ENCODE results near the gene SFXN2.
A peak's percentile ranks its signal among the peaks of the same experiment; 100 is the strongest.
"Not testable (repeated sequence)": the region's sequence is repeated elsewhere in the genome, so short reads cannot be mapped to it uniquely, and the experiment has no call there.

SFXN2 gene

DNA sequence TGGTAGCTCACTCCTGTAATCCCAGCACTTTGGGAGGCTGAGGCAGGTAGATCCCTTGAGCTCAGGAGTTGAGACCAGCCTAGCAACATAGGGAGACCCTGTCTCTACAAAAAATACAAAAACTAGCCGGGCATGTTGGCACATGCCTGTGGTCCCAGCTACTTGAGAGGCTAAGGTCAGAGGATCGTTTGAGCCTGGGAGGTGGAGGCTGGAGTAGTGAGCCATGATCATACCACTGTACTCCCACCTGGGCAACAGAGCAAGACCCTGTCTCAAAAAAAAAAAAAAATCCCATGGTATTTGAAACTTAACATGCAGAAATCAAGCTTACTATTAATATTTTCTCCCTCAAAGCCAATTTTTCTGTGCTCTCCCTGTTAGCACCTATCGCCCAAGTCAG is 5.9 kb downstream of the SFXN2 start:
- DNase-seq (ENCODE audit: low read depth in 2 of 2): no peak

DNA sequence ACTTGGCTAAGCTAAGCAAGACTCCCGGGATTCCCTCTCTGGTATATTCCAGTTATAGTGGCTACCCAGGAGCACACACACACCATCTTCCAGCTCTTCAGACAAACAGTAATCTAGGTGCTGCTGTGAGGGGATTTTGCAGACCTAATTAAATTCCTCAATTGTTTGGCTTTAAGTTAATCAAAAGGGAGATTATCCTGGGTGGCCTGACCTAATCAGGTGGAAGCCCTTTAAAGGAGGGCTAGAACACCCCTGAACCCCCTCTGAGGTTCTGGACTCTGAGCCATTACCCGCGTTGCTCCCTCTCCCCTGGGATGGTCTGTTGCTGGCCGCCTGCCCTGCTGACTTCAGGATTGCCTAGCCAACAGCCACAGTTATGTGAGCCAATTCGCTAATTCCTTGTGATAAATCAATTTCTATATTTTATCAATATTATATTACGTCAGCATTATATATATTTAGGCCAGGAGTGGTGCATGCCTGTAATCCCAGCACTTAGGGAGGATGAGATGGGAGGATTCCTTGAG is 6.4 kb downstream of the SFXN2 start:
- DNase-seq (ENCODE audit: low read depth in 2 of 2): no peak

DNA sequence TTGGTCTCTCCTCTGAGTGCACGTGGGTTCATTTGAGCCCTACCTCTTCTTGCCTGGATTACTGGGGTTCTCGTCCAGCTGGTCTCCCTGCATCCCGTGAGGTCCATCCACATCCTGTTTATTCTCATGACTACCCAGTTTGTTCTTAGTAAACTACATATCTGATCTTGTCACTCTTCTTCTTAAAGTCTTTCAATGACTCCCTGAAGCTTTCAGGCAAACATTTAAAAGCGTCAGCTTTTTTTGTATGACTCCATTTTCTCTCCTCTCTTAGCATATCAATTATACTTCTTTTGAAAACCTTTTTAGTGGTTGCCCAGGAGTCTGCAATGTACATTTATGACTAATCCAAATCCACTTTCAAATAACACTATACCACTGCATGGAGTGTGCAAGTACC is 7.5 kb downstream of the SFXN2 start:
- no peak for DNase-seq (ENCODE audit: low read depth in 2 of 2)

DNA sequence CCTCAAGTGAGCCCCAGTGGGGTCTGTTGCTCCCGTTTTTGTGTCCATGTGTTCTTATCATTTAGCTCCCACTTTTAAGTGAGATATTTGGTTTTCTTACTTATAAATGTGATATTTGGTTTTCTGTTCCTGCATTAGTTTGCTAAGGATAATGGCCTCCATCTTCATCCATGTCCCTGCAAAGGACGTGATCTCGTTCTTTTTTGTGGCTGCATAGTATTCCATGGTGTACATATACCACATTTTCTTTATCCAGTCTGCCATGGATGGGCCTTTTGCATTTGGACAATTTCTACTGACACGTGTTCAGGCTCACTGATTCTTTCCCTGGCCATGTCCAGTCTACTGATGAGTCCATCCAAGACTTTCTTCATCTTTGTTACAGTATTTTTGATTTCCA is 9.6 kb downstream of the SFXN2 start:
- DNase-seq (ENCODE audit: low read depth in 2 of 2): no peak

DNA sequence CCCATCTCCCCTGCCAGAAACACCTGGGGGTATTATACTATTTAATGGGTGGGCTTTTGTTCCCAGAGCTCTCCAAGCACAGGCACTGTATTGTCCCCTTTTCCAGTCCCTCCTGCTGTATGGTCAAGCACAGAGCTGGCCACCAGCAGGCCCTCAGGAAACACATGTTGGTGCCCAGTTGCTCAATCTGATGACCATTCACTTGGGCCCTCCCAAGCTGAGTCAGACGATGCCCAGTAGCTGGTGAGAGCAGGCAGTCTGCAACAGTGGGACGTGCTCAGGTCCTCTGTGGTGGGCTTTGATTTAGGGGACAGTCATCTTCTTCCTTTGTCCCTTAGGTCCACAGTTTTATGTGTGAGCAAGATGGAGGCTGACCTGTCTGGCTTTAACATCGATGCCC is 11.8 kb downstream of the SFXN2 start:
- no peak for DNase-seq (ENCODE audit: low read depth in 2 of 2)

DNA sequence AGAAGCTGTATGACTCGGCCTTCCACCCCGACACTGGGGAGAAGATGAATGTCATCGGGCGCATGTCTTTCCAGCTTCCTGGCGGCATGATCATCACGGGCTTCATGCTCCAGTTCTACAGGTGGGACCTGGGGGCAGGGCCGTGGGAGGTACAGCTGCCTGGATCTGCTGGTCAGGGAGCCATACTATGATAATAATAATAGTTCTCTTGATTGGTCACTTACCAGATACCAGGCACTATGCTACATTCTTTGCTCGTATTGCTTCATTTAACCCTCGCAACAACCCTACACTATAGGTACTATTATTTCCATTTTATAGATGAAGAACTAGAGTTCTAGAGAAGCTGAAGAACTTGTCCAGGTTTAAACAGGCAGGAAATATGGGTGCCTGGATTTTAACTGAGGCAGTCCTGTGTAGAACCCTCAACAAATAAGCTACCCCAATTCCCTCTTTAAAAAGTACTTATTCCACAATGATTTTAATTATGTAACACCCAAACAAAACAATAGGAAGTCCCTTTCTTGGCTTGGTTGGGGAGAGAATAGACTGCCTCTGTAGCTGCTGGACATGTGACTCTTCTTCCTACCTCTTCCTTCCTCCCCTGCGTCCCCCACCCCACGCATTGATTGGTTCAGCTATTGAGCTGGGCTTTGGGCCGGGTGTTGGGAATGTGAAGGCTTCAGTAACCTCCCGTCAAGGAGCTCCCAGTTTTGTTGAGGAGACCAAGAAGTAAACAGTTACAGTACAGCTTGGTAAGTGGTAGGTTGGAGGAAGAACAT is 12.8 kb downstream of the SFXN2 start:
- no peak for DNase-seq (ENCODE audit: low read depth in 2 of 2)

DNA sequence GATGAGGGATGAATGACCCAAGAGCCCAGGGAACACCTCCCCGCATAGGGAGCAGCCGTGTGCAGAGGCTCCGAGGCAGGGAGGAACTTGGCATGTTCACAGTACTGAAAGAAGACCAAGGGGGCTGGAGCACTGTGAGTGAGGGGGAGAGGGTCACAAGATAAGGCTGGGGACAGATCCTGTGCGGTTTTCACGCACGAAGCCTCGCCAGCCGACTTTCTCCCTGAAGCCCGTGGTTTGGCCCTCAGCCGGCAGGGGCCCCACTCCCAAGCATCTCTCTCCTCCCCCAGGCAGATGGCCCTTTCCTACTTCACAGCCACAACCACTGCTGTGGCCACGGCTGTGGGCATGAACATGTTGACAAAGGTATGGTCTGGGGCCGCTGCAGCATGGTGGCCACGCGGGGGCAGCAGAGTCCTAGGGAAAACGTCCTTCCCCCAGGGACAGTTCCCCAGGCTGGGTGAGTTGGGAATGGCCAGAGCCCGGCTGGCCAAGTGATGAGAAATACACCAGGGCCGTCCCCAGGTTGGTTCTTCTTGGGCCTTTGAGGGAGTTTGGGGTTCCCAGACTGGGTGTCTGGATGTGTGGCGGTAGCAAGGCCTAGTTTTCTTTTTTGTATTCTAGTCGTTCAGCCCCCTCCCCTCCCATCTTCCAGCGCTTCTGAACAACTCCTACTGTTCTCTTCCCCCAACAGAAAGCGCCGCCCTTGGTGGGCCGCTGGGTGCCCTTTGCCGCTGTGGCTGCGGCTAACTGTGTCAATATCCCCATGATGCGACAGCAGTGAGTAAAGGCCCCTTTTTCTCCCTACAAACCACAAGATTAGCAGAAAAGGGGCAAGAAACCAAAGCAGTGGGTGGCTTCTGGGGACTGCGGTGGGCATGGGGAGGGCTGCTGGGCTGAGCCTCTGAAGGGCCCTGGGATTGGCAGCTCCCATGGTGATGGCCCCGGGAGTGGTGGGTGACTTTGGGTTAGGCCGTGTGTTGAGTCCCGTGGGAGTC is 14.9 kb downstream of the SFXN2 start:
- peak; percentile 32 to 45 for DNase-seq (ENCODE audit: low read depth in 2 of 2)

DNA sequence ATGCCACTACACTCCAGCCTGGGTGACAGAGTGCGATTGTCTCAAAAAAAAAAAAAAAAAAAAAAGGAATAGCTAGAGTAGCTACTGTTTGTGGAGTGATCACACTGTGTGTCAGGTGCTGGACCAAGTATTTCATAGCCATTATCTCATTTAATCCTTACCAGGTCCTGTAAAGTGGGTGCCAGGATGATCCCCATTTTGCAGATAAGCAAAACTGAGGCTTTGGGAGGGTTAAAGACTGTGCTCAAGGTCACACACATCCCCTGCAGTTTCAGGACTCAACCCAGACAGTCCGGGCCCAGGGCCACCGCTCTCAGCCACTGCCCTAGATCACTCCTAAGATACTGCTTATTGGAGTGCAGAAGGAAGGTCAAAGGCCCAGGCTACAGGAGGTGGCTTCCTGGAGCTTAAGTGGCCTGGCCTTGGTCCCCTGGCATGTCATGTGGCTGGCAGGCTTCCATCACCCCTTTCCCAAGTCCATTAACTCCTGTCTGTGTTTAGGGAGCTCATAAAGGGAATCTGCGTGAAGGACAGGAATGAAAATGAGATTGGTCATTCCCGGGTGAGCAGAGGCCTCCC is 16.9 kb downstream of the SFXN2 start:
- no peak for DNase-seq (ENCODE audit: low read depth in 2 of 2)

DNA sequence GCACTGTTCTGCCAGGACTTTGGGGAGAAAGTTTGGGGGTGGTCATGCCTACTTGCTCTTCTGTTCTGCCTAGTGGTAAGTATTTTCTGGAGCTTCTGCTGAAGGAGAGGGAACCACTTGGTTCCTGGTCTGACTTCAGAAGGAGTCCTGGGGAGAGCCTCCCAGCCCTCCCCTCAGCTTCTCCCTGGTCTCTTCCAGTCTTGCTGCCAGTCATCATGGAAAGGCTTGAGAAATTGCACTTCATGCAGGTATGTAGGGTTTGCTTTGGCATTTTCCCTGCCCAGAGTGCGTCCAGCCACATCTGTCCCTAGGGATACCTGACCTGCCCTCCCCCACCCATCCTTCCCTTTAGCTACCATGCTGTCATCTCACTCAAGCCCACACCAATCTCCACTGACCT is 18.2 kb downstream of the SFXN2 start:
- no peak for DNase-seq (ENCODE audit: low read depth in 2 of 2)

DNA sequence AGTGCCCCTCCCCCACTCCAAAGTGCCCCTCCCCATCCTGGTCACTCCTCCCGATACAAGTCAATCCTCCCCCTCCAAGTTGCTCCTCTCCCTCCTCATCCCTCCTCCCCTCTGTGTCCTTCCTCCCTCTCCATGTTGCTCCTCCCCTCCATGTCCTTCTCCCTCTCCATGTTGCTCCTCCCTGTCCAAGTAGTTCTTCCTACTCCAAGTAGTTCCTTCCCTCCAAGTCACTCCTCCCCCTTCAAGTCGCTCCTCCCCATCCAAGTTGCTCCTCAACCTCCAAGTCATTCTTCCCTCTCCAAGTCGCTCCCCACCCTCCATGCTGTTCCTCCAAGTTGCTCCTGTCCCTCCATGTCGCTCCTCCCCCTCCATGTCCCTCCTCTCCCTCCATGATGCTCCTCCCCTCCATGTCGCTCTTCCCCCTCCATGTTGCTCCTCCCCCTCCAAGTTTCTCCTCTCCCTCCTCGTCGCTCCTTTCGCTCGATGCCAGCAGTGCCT is 20.7 kb downstream of the SFXN2 start:
- DNase-seq (ENCODE audit: low read depth in 2 of 2): no peak

DNA sequence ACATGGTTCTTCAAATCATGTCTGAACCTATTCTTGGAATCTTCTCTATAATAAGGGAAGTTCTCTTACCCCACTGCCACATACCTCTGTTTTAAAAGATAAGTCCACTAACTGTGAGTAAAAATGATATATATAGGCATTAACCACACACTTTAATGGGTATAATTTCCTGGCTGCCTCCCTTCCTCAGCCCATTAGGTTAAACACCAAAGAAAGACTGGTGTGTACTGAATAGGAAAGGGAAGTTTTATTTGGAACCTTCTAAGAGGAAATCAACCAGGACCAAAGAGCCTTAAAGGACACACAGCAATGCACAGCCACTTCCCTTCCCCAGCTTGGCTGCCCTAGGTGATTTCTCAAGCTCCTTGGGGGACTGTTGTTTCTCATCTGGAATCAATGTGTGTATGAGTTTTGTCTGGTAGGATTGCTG is 24.3 kb downstream of the SFXN2 start:
- DNase-seq (ENCODE audit: low read depth in 2 of 2): no peak

DNA sequence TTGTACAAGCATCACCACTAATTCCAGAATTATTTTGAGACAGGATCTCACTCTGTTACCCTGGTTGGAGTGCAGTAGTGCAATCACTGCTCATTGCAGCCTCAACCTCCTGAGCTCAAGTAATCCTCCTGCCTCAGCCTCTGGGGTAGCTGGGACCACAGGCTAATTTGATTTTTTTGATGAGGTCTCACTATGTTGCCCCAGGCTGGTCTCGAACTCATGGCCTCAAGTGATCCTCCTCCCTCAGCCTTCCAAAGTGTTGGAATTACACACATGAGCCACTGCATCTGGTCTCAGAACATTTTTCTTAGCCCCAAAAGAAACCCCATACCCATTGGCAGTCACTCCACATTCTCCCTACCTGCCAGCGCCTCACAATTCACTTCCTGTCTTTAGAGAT is 25.8 kb downstream of the SFXN2 start:
- DNase-seq (ENCODE audit: low read depth in 2 of 2): no peak

DNA sequence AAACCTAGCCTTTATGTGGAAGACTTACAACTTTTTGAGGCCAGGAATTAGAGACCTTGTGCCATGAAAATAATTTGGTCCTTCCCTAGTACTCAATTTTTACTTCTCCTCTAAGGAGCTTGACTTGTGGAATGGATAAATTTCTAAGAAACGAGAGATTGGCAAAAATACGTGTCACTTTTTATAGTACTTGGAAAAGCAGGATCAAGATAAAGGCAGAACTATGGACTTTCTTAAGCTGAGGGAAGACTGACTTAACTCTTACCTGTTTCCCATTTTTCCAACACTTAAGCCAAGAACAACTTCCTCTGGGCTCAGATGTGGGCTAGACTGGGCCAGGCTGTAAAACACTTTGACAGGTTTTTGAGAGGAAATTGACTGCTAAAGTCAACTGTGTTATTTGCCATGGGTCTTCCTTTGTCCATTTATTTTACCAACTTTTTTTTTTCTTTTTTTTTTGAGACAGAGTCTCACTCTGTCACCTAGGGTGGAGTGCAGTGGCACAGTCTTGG is 27.3 kb downstream of the SFXN2 start:
- no peak for DNase-seq (ENCODE audit: low read depth in 2 of 2)

DNA sequence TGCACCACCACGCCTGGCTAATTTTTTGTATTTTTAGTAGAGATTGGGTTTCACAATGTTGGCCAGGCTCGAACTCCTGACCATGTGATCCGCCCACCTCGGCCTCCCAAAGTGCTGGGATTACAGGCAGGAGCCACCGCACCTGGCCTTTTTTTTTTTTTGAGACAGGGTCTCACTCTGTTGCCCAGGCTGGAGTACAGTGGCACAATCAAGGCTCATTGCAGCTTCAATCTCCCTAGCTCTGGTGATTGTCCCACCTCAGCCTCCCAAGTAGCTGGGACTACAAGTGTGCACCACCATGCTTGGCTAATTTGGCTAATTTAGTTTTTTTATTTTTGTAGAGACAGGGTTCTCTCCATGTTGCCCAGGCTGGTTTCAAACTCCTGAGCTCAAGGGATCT is 27.9 kb downstream of the SFXN2 start:
- not testable (repeated sequence) for DNase-seq (ENCODE audit: low read depth in 2 of 2)

DNA sequence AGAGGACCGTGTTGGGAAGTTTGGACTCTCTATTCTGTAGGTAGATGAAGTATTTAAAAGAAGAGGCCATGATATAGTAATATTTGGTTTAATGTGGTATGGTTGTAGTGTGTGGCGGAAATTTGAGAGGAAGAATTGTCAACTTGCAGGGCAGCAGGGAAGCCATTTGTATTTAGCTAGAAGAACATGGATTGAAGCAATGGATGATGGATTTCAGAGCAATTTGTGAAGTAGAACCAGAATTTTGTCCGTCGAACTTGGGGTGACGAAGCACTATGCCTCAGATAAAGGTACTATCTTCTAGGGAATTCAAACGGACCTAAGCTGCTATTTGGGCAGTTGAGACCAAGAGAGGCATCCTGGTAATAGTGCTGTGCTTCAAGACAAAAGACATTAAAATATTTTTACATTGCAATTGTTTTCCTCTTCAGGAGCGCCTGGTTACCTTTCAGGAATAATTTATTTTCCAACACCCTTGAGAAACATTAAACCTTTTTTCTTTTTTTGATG is 28.7 kb downstream of the SFXN2 start:
- DNase-seq (ENCODE audit: low read depth in 2 of 2): no peak

DNA sequence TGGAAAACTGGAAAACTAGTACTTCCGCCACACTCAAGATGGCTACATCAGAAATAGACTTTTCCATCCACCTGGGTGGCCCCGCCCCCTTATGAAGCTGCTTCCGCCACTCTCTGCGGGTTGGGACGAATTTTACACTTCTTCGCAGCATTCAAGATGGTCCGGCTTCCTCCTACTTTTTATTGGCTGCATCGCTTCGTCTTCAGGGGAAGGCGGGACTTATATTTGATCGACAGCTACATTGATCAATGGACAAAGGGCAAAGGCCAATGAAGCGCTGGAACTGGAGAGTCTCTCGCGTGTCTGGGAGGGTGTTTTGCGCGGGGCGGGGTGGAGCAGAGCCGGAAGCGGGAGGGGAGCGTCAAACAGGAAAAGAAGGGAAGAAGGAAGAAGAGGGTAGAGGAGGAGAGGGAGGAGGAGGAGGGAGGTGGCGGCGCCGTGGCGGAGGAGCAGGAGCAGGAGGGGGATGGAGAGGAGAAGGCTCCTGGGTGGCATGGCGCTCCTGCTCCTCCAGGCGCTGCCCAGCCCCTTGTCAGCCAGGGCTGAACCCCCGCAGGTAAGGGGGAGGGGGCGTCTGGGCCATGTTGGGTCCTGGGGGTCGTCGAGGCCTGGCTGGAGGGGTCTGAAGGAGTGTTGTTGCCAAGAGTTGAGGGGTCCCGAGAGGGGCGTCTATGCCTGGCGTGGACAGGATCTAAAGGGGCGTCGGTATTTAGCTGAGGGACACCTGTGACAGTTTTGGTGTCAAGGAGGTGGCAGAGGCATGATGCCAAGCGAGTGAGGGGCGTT is 29.3 kb downstream of the SFXN2 start, which contains the start of gene WBP1L:
Gene WBP1L, plus strand, starts transcription at position 361 of the 786 bp plus-strand sequence. Its CDS starts 106 bp downstream, at position 467.
- peak; percentile 85 to 89 for DNase-seq (ENCODE audit: low read depth in 2 of 2)

DNA sequence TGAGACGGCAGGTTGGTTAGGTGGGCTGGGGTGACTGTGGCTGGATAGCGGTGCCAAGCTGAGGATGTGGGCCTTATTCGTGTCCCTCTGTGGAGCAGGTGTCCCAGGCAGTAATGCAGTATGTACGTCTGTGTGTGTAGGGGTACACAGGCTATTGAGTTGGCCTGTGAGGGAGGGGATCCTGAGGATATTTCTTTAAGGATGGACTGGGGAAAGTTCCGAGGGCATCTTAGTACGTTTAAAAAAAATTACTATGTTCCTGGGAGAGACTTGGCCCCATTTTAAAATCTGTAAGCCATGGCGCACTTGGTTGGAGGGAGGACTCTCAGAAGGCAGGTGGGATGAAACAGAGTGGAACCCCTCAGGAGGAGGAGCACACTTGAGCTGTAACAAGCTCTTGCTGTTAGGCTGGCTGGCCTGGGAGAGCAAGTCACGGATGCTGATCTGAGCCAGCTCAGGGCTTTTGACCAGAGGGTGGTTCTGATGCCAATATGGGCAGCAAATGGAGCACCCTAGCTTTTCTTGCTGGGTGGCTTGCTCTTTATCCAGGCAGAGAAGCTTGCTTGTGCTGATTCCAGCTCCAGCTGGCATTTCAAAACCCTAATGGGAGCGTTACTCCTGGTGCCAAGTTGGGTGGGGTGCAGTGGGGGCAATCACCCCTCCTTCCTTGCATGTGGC is 30.1 kb downstream of the SFXN2 start:
- no peak for DNase-seq (ENCODE audit: low read depth in 2 of 2)

DNA sequence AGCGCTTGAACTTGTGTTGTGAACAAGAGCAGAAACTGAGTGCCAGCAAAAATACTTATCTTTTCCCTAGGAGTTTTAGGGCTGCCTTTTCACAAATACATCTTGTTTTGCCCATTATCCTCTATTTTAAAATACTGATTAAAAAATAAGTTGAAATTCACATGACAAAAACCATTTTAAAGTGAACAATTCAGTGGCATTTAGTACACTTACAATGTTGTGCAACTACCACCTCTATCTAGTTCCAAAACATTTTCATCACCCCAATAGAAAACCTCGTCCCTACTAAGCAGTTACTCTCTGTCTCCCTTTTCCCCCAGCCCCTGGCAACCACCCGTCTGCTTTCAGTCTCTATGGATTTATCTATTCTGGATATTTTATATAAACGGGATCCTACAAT is 30.7 kb downstream of the SFXN2 start:
- DNase-seq (ENCODE audit: low read depth in 2 of 2): no peak

DNA sequence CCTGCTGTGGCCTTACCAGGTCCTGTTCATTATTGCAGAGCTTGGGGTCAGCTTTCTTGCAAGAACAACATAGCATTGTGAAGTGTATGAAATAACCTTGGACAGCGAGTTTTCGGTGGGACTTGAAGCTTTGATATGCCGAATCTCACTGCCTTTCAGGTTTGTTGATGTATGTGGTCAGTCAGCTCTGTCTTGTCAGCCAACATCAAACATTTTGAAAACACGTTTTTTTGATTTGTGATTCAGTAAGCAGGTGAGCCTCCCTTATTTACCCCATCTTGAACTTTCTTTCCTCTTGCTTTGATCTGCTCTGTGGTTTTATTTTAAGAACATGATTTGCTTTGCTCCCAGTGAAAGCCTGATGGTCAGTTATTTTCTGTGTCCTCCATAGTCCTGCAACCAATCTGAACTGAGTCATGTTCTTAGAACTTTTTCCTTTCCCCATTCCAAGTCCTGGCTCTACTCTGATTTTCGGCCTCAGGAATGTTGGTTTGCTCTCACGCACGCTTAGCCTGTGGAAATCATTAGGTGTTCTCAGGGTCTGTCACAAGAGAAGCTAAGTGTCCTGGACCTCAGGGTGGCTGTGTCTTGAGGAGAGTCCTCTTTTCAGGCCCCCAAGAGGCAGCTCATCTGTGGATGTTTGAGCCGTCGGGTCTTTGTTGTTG is 38.0 kb downstream of the SFXN2 start:
- DNase-seq (ENCODE audit: low read depth in 2 of 2): no peak
